ENCODE data around the gene CDH24.

GRCh38 chr14:23094666-23095195, 37.4 kb upstream of the CDH24 start, which contains the start of gene ACIN1:
- TF ChIP-seq CTCF (IDR thresholded peaks at IDR 0.05) (no peak), EZH2 (IDR thresholded peaks at IDR 0.05) (no peak)
